GM21528 (cell line): Measurements from ENCODE around the gene MICAL3.

ENCODE experiments used
- ATAC-seq: cut with Tn5 transposase; IDR thresholded peaks from one replicate; pipeline ENCODE4 v1.9.1; 2021; ENCODE audit warnings: mild to moderate bottlenecking, moderate library complexity; ENCODE audit not compliant: unreplicated experiment, low FRiP score

Gene MICAL3

GRCh38 chr22:17744430-17744829, 279.9 kb downstream of the MICAL3 start:
- ATAC-seq, result no peak

- ATAC-seq, result no peak
Observed at GRCh38 chr22:17743661-17744411, 280.5 kb downstream of the MICAL3 start.

GRCh38 chr22:17742527-17742902, 281.8 kb downstream of the MICAL3 start:
- no peak for ATAC-seq

GRCh38 chr22:17741866-17742526, 282.4 kb downstream of the MICAL3 start:
- no peak for ATAC-seq

GRCh38 chr22:17739196-17739975, 285.0 kb downstream of the MICAL3 start:
- no peak for ATAC-seq

GRCh38 chr22:17738386-17739128, 285.8 kb downstream of the MICAL3 start:
- ATAC-seq, result no peak
